GM12864 (cell line): ENCODE data around the gene POLN.

Experiments used
- DNase-seq: peaks from one replicate; pipeline ENCODE4 v3.0.0-alpha.2; 2011; ENCODE audit warnings: low read depth
- H3K4me3 ChIP-seq: 2 replicates; pipeline ENCODE4 v1.5.1; 2011; ENCODE audit warnings: mild to moderate bottlenecking, low read depth, low read length, control low read depth
- TF ChIP-seq, protein P1 (sequence below): IDR thresholded peaks from 2 replicates; pipeline ENCODE4 v1.5.1; 2011; ENCODE audit warnings: low read depth, mild to moderate bottlenecking, moderate library complexity, low read length, control low read depth, inconsistent platforms; ENCODE audit errors: missing control alignments

POLN gene

GRCh38 chr4:2125831-2126230 is 116.1 kb downstream of the POLN start:
- TF ChIP-seq, protein P1, sequence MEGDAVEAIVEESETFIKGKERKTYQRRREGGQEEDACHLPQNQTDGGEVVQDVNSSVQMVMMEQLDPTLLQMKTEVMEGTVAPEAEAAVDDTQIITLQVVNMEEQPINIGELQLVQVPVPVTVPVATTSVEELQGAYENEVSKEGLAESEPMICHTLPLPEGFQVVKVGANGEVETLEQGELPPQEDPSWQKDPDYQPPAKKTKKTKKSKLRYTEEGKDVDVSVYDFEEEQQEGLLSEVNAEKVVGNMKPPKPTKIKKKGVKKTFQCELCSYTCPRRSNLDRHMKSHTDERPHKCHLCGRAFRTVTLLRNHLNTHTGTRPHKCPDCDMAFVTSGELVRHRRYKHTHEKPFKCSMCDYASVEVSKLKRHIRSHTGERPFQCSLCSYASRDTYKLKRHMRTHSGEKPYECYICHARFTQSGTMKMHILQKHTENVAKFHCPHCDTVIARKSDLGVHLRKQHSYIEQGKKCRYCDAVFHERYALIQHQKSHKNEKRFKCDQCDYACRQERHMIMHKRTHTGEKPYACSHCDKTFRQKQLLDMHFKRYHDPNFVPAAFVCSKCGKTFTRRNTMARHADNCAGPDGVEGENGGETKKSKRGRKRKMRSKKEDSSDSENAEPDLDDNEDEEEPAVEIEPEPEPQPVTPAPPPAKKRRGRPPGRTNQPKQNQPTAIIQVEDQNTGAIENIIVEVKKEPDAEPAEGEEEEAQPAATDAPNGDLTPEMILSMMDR, result no peak
- H3K4me3 ChIP-seq, result no peak overlapping the region
- no peak for DNase-seq

- H3K4me3 ChIP-seq, result no peak overlapping the region
- TF ChIP-seq, protein P1, result no peak
- no peak for DNase-seq
Measured at GRCh38 chr4:2125023-2125422, 116.9 kb downstream of the POLN start.

DNA sequence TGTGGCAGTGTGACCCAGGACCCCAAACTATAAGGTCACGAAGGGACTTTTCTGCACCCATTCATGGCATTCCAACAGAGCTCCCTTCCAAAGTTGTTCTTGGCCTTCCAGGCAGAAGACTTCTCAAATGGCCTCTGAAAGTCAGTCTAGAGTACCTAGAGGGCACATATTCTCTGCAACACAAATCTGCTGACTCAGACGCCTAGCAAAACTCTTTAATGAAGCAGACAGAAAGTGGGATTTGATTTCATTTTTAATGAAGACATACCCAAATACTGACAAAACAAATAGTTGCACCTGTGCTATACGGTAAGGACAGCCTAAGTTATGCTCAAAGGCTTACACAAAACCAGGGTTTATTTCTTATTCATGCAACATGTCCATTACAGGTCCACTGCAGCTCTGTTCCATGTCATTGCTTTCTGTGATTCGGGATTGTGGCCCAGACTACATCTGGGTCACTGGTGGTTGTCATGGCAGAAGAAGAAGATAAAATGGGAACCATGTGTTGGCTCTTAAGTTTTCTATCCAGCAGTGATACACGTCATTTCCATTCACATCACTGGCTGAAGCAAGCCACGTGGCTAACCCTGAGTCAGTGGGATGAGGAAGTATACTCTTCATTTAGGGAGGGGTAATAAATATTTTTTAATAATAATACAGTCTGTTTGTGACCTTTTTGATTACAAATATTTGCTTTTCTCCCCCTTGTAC is 125.1 kb downstream of the POLN start:
- DNase-seq, result no peak
- no peak overlapping the region for H3K4me3 ChIP-seq
- TF ChIP-seq, protein P1, result no peak

- no peak for DNase-seq
Measured at GRCh38 chr4:2105559-2105958, 136.4 kb downstream of the POLN start.

DNA sequence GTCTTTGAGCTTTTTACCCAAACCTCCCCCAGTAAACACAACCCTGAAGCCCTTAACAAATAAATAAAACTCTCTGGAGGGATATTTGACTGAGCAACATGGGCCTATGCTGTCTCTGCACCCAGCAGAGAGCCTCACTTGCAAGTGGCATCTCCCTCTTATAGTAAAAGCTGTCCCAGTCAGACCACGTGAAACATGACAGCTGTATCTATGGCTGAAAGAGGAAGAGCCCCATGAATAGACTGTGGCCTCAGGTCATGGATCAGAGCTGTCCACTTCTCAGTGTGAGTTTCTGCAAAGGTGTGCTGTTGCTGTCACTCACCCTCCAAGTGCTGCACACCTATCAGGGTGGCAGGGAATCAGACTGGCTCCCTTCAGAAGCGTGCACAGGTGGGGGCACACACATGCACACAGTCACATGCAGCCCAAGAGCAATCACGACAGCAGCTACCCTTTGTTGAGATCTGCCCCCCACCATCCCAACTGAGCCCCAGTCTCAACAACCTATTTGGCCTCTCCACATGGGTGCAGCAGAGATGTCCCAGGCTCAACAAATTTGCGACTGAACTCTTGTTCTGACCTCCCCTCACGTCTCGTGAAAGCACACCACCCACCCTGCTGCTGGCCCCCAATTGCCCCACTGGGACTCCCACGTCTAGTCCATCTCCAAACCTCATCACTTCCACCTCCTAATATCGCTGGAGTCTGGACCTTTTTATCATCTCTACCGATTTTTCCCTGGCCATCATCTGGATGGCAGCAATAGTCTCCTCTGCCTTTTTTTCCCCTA is 137.2 kb downstream of the POLN start:
- DNase-seq, result no peak
- TF ChIP-seq, protein P1, result no peak
- H3K4me3 ChIP-seq, result no peak overlapping the region

More at GRCh38 chr4:2105559-2105958, 136.4 kb downstream of the POLN start:
- no peak overlapping the region for H3K4me3 ChIP-seq
- TF ChIP-seq, protein P1, result no peak

- no peak for DNase-seq
- H3K4me3 ChIP-seq, result no peak overlapping the region
- TF ChIP-seq, protein P1, result no peak
Measured at GRCh38 chr4:2103843-2104547, 137.9 kb downstream of the POLN start.
